Measurements from ENCODE around the gene NME7.

DNA sequence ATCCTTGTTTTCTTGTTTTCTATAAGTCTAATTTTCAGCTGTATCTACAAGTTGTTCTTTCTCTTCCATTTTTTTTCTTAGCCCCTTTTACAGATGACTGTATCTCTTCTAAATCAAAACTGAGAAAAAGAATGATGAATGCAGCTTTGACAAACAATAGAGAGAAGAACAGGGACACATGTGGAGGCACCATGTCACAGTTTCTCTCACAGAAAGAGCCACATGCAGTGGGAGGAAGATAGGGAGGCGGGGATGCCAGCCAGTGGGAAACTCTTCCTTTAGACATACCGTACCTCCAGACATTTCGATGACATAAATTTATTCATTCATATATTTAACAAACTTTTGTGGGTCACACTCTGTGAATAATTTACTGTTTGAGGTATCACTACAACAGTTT, 45.5 kb downstream of the NME7 start:
- TF ChIP-seq, protein P1, sequence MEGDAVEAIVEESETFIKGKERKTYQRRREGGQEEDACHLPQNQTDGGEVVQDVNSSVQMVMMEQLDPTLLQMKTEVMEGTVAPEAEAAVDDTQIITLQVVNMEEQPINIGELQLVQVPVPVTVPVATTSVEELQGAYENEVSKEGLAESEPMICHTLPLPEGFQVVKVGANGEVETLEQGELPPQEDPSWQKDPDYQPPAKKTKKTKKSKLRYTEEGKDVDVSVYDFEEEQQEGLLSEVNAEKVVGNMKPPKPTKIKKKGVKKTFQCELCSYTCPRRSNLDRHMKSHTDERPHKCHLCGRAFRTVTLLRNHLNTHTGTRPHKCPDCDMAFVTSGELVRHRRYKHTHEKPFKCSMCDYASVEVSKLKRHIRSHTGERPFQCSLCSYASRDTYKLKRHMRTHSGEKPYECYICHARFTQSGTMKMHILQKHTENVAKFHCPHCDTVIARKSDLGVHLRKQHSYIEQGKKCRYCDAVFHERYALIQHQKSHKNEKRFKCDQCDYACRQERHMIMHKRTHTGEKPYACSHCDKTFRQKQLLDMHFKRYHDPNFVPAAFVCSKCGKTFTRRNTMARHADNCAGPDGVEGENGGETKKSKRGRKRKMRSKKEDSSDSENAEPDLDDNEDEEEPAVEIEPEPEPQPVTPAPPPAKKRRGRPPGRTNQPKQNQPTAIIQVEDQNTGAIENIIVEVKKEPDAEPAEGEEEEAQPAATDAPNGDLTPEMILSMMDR (IDR thresholded peaks at IDR 0.05) = no peak
- no peak for TF ChIP-seq POLR2A (IDR thresholded peaks at IDR 0.05)
- no peak for TF ChIP-seq POLR2AphosphoS5 (IDR thresholded peaks at IDR 0.05)
